OCI-LY3 (cell line): Measurements from ENCODE around the gene DHTKD1.
"Not testable (repeated sequence)": the region's sequence is repeated elsewhere in the genome, so short reads cannot be mapped to it uniquely, and the experiment has no call there.

Experiments used
- H2AFZ ChIP-seq: fragments of 200-600, 300-600 bp; shearing (Covaris generic); 2 replicates; pipeline ENCODE4 v1.6.0; 2014; ENCODE audit warnings: antibody characterized with exemption, low read depth, low read length
- H3K27ac ChIP-seq: fragments of 200-600, 300-600 bp; sonication (generic); 2 replicates; pipeline ENCODE4 v1.5.1; 2014; ENCODE audit warnings: mild to moderate bottlenecking, low read length, moderate library complexity, mixed read lengths
- H3K27me3 ChIP-seq: fragments of 200-600, 300-600 bp; sonication (generic); 2 replicates; pipeline ENCODE4 v1.6.1; 2014; ENCODE audit warnings: low read depth, low read length, mixed read lengths
- H3K36me3 ChIP-seq: fragments of 200-600, 300-600 bp; sonication (generic); replicated peaks from 2 replicates; pipeline ENCODE3; 2014; ENCODE audit warnings: low read depth, low read length, mixed read lengths
- H3K4me1 ChIP-seq: fragments of 300-600, 200-600 bp; sonication (generic); 2 replicates; pipeline ENCODE4 v1.6.1; 2014; ENCODE audit warnings: low read length, mixed read lengths
- H3K4me2 ChIP-seq: fragments of 200-600, 300-600 bp; sonication (generic); 2 replicates; pipeline ENCODE4 v1.6.1; 2014; ENCODE audit warnings: low read length, mixed read lengths
- H3K4me3 ChIP-seq: fragments of 300-600, 200-600 bp; sonication (generic); 2 replicates; pipeline ENCODE4 v1.5.1; 2014; ENCODE audit warnings: antibody characterized with exemption, mild to moderate bottlenecking, low read length, moderate library complexity
- H3K79me2 ChIP-seq: fragments of 300-600, 200-600 bp; shearing (Covaris generic); 2 replicates; pipeline ENCODE4 v1.6.1; 2014; ENCODE audit warnings: mild to moderate bottlenecking, low read length, mixed read lengths
- H3K9ac ChIP-seq: fragments of 300-600, 200-600 bp; shearing (Covaris generic); 2 replicates; pipeline ENCODE4 v1.6.0; 2014; ENCODE audit warnings: mild to moderate bottlenecking, low read length, moderate library complexity
- H3K9me3 ChIP-seq: fragments of 200-600, 300-600 bp; shearing (Covaris generic); 2 replicates; pipeline ENCODE4 v1.6.1; 2014; ENCODE audit warnings: low read length, mixed read lengths; ENCODE audit not compliant: insufficient read depth
- H4K20me1 ChIP-seq: fragments of 200-600, 300-600 bp; sonication (generic); 2 replicates; pipeline ENCODE4 v1.6.1; 2016; ENCODE audit warnings: low read length, mixed read lengths; ENCODE audit not compliant: insufficient read depth
- CTCF ChIP-seq: fragments of 200-600, 300-600 bp; sonication (generic); IDR thresholded peaks from 2 replicates; pipeline ENCODE4 v1.5.1; 2014; ENCODE audit warnings: antibody characterized with exemption, low read length, low read depth
- EZH2phosphoT487 ChIP-seq: fragments of 200-600 bp; shearing (Covaris generic); IDR thresholded peaks from 2 replicates; pipeline ENCODE4 v1.6.1; 2018; ENCODE audit warnings: antibody characterized with exemption, mixed run types, low read depth

Gene DHTKD1

GRCh38 chr10:12091421-12091820, 22.7 kb downstream of the DHTKD1 start:
- Histone ChIP-seq H2AFZ (no peak overlapping the region), H3K36me3 (peaks cover 34% of the 10 kb centered on the region)
- no peak for TF ChIP-seq EZH2phosphoT487

GRCh38 chr10:12097361-12097760, 28.6 kb downstream of the DHTKD1 start:
- H3K4me1 ChIP-seq, H3K4me3 ChIP-seq, H3K27ac ChIP-seq, H4K20me1 ChIP-seq, H3K4me2 ChIP-seq, H3K27me3 ChIP-seq, H2AFZ ChIP-seq, H3K9ac ChIP-seq, H3K9me3 ChIP-seq, H3K79me2 ChIP-seq: not testable (repeated sequence)
- H3K36me3 ChIP-seq, result peaks cover 32% of the 10 kb centered on the region

More at GRCh38 chr10:12091421-12091820, 22.7 kb downstream of the DHTKD1 start:
- H3K9me3 ChIP-seq, result no peaks in the 10 kb centered on the region
- no peaks in the 10 kb centered on the region for H3K27me3 ChIP-seq
- H3K4me2 ChIP-seq, result no peak overlapping the region
- no peak overlapping the region for H3K4me3 ChIP-seq
- no peaks in the 10 kb centered on the region for H4K20me1 ChIP-seq
- no peaks in the 10 kb centered on the region for H3K79me2 ChIP-seq
- no peaks in the 10 kb centered on the region for H3K4me1 ChIP-seq
- no peak overlapping the region for H3K27ac ChIP-seq
- no peak overlapping the region for H3K9ac ChIP-seq

- no peak overlapping the region for H2AFZ ChIP-seq
- TF ChIP-seq CTCF, result no peak
- no peak for TF ChIP-seq EZH2phosphoT487
- no peaks in the 10 kb centered on the region for H3K27me3 ChIP-seq
- no peaks in the 10 kb centered on the region for H3K4me1 ChIP-seq
- no peak overlapping the region for H3K4me3 ChIP-seq
- peaks cover 34% of the 10 kb centered on the region for H3K36me3 ChIP-seq
- H4K20me1 ChIP-seq, result no peaks in the 10 kb centered on the region
- H3K9ac ChIP-seq, result no peak overlapping the region
- no peak overlapping the region for H3K4me2 ChIP-seq
- H3K9me3 ChIP-seq, result no peaks in the 10 kb centered on the region
- no peaks in the 10 kb centered on the region for H3K79me2 ChIP-seq
- no peak overlapping the region for H3K27ac ChIP-seq
Measured at GRCh38 chr10:12097791-12098190, 29.0 kb downstream of the DHTKD1 start.

GRCh38 chr10:12098966-12099365, 30.2 kb downstream of the DHTKD1 start:
- no peak overlapping the region for H3K4me2 ChIP-seq
- H3K27me3 ChIP-seq, result no peaks in the 10 kb centered on the region
- no peak overlapping the region for H3K4me3 ChIP-seq

GRCh38 chr10:12103802-12104201, 35.0 kb downstream of the DHTKD1 start:
- H3K4me3 ChIP-seq, result no peak overlapping the region
- no peak overlapping the region for H3K27ac ChIP-seq
- no peaks in the 10 kb centered on the region for H4K20me1 ChIP-seq
- H3K4me1 ChIP-seq, result no peaks in the 10 kb centered on the region
- H2AFZ ChIP-seq, result no peak overlapping the region
- H3K27me3 ChIP-seq, result no peaks in the 10 kb centered on the region
- H3K9ac ChIP-seq, result no peak overlapping the region
- no peak overlapping the region for H3K4me2 ChIP-seq
- no peak for TF ChIP-seq CTCF
- H3K36me3 ChIP-seq, result peaks cover 30% of the 10 kb centered on the region
- no peaks in the 10 kb centered on the region for H3K79me2 ChIP-seq
- H3K9me3 ChIP-seq, result no peaks in the 10 kb centered on the region

More at GRCh38 chr10:12098966-12099365, 30.2 kb downstream of the DHTKD1 start:
- Histone ChIP-seq H3K9ac (no peak overlapping the region), H4K20me1 (no peaks in the 10 kb centered on the region), H3K79me2 (no peaks in the 10 kb centered on the region), H3K36me3 (peaks cover 34% of the 10 kb centered on the region), H3K4me1 (no peaks in the 10 kb centered on the region), H3K9me3 (no peaks in the 10 kb centered on the region), H3K27ac (no peak overlapping the region), H2AFZ (no peak overlapping the region)
- no peak for TF ChIP-seq EZH2phosphoT487
- no peak for TF ChIP-seq CTCF
